CD14-positive monocyte (primary cell): ENCODE data around the gene WFIKKN2. TPM values are rescaled to one million over a fixed set of nuclear protein-coding genes. Genes with fewer than 3 reads are reported as not detected.

Experiments
- DNase-seq, 3 donors: peaks; one replicate each; pipeline ENCODE4 v3.0.0-alpha.2; 2011 to 2022
- H2AFZ ChIP-seq: 2 replicates; pipeline ENCODE4 v1.6.0; 2012; ENCODE audit warnings: mild to moderate bottlenecking, low read depth, low read length, inconsistent platforms; ENCODE audit not compliant: insufficient read depth, poor library complexity, severe bottlenecking
- H3K27ac ChIP-seq, 2 donors: 1 replicate in 1 of 2; 2 replicates in 1 of 2; pipeline ENCODE4 v1.5.1; 2012 to 2013; ENCODE audit warnings: low read length in 2 of 2, control low read depth in 1 of 2, inconsistent platforms in 1 of 2, low read depth in 1 of 2, mild to moderate bottlenecking in 1 of 2
- H3K27me3 ChIP-seq, 2 donors: one replicate each; pipeline versions ENCODE4 v1.6.0 to v1.6.1; 2011 to 2013; ENCODE audit warnings: low read length in 2 of 2; ENCODE audit not compliant: control insufficient read depth in 2 of 2, insufficient read depth in 2 of 2
- H3K36me3 ChIP-seq, 2 donors: replicated peaks in 1 of 2; 1 replicate in 1 of 2; 2 replicates in 1 of 2; pipeline versions ENCODE4 v1.5.1 to v1.6.1; 2012 to 2013; ENCODE audit warnings: low read length in 2 of 2, control low read depth in 1 of 2, inconsistent platforms in 1 of 2, mild to moderate bottlenecking in 1 of 2; ENCODE audit not compliant: insufficient read depth in 2 of 2, control insufficient read depth in 1 of 2
- H3K4me1 ChIP-seq, 2 donors: 1 replicate in 1 of 2; 2 replicates in 1 of 2; pipeline versions ENCODE4 v1.5.1 to v1.6.1; 2012 to 2013; ENCODE audit warnings: low read length in 2 of 2, control low read depth in 1 of 2, inconsistent platforms in 1 of 2, mild to moderate bottlenecking in 1 of 2, moderate library complexity in 1 of 2; ENCODE audit not compliant: insufficient read depth in 2 of 2, control insufficient read depth in 1 of 2
- H3K4me2 ChIP-seq: replicated peaks from 2 replicates; pipeline ENCODE3; 2012; ENCODE audit warnings: low read length, moderate library complexity, mild to moderate bottlenecking; ENCODE audit not compliant: poor library complexity, severe bottlenecking; ENCODE audit errors: extremely low read depth
- H3K4me3 ChIP-seq, 3 experiments: fragments of 200-600 bp in 1 of 3; sonication (generic) in 1 of 3; replicated peaks in 1 of 3; 1 replicate in 2 of 3; 2 replicates in 1 of 3; pipeline ENCODE4 v1.5.1; 2011 to 2013; ENCODE audit warnings: low read length in 3 of 3, mild to moderate bottlenecking in 3 of 3, control low read depth in 2 of 3, low read depth in 2 of 3, inconsistent platforms in 1 of 3, moderate library complexity in 1 of 3
- H3K79me2 ChIP-seq: 2 replicates; pipeline ENCODE4 v1.6.0; 2012; ENCODE audit warnings: mild to moderate bottlenecking, control low read depth, inconsistent platforms, low read length, moderate library complexity; ENCODE audit not compliant: insufficient read depth
- H3K9ac ChIP-seq: 2 replicates; pipeline ENCODE4 v1.6.0; 2017; ENCODE audit warnings: low read length, mild to moderate bottlenecking; ENCODE audit not compliant: insufficient read depth, poor library complexity, severe bottlenecking
- H3K9me3 ChIP-seq, 2 donors: replicated peaks in 1 of 2; 1 replicate in 1 of 2; 2 replicates in 1 of 2; pipeline versions ENCODE4 v1.5.1 to v1.6.1; 2012 to 2013; ENCODE audit warnings: low read length in 2 of 2, control low read depth in 1 of 2; ENCODE audit not compliant: control insufficient read depth in 1 of 2, insufficient read depth in 1 of 2
- H4K20me1 ChIP-seq: 2 replicates; pipeline ENCODE4 v1.6.0; 2012; ENCODE audit warnings: mild to moderate bottlenecking, low read length, control low read depth, moderate library complexity; ENCODE audit not compliant: insufficient read depth
- H3K27ac Mint-ChIP-seq, 7 donors: one replicate each; pipeline ENCODE4 v1.8.0; 2020; ENCODE audit warnings: mild to moderate bottlenecking in 7 of 7, mixed read lengths in 7 of 7, moderate library complexity in 6 of 7, inconsistent platforms in 2 of 7
- H3K27me3 Mint-ChIP-seq, 3 donors: one replicate each; pipeline ENCODE4 v1.8.0; 2021 to 2022; ENCODE audit warnings: low read depth in 3 of 3, mild to moderate bottlenecking in 3 of 3, mixed read lengths in 3 of 3, moderate library complexity in 3 of 3, inconsistent platforms in 1 of 3
- H3K36me3 Mint-ChIP-seq, 2 donors: one replicate each; pipeline ENCODE4 v1.8.0; 2020; ENCODE audit warnings: mixed read lengths in 2 of 2, inconsistent platforms in 1 of 2, mild to moderate bottlenecking in 1 of 2
- H3K4me1 Mint-ChIP-seq: one replicate; pipeline ENCODE4 v1.8.0; 2020; ENCODE audit warnings: mild to moderate bottlenecking, mixed read lengths
- H3K4me3 Mint-ChIP-seq, 2 donors: one replicate each; pipeline ENCODE4 v1.8.0; 2020; ENCODE audit warnings: mild to moderate bottlenecking in 2 of 2, mixed read lengths in 2 of 2, moderate library complexity in 1 of 2
- H3K9me3 Mint-ChIP-seq, 7 donors: one replicate each; pipeline ENCODE4 v1.8.0; 2020 to 2022; ENCODE audit warnings: mixed read lengths in 7 of 7, mild to moderate bottlenecking in 6 of 7, moderate library complexity in 6 of 7, inconsistent platforms in 2 of 7
- CTCF ChIP-seq: fragments of 200-600 bp; IDR thresholded peaks from one replicate; pipeline ENCODE4 v1.8.0; 2022; ENCODE audit warnings: antibody characterized with exemption, mild to moderate bottlenecking
- WGBS: methylation state at CpG from one replicate; pipeline ENCODE4 v1.1.5; 2013; ENCODE audit warnings: missing lambda C conversion rate; ENCODE audit not compliant: insufficient coverage; 5-methylcytosine and 5-hydroxymethylcytosine counted together
- intact Hi-C, 2 donors: fragments of 100-400 bp; cut with micrococcal nuclease; formaldehyde crosslinking; loops; one replicate each; pipeline versions ENCODE4 v1.15.0 to v1.15.1; 2023
- polyA plus RNA-seq, 3 donors: library from polyadenylated mRNA; depleted of rRNA in 1 of 3; unstranded in 2 of 3; stranded (reverse) in 1 of 3; fragments of 300-500 nt in 2 of 3; fragments of >200 nt in 1 of 3; fragmentation: Illumina TruSeq in 2 of 3; gene quantifications; 1 replicate in 2 of 3; 2 replicates in 1 of 3; pipeline ENCODE4 v1.2.3, GENCODE V29; 2012 to 2021

The WFIKKN2 gene
- polyA plus RNA-seq, 3 donors: 0.03 TPM; not detected in 2

GRCh38 chr17:50877838-50878237, 42.5 kb downstream of the WFIKKN2 start:
- no peak for TF ChIP-seq CTCF
- intact Hi-C loops: no loop called here
- no CpG with 5 or more reads among the region's 1 CpG for WGBS
- no peak overlapping the region for H3K4me3 ChIP-seq
- H3K27ac Mint-ChIP-seq: no peak overlapping the region
- no peaks in the 10 kb centered on the region for H4K20me1 ChIP-seq
- H3K27me3 Mint-ChIP-seq: peaks cover 0 to 2% (median 2%) of the 10 kb centered on the region in 3 donors
- H3K27me3 ChIP-seq: no peaks in the 10 kb centered on the region
- H3K4me3 Mint-ChIP-seq: no peak overlapping the region
- no peak overlapping the region for H3K9ac ChIP-seq
- H3K36me3 Mint-ChIP-seq: peaks cover 0 to 1% of the 10 kb centered on the region in 2 donors
- no peaks in the 10 kb centered on the region for H3K79me2 ChIP-seq
- peaks cover 0 to 10% of the 10 kb centered on the region in 2 donors for H3K9me3 ChIP-seq
- no peaks in the 10 kb centered on the region for H3K36me3 ChIP-seq
- H3K4me2 ChIP-seq: no peak overlapping the region
- H3K27ac ChIP-seq: no peak overlapping the region
- H2AFZ ChIP-seq: no peak overlapping the region
- H3K9me3 Mint-ChIP-seq: peaks cover 0 to 9% (median 4%) of the 10 kb centered on the region in 7 donors
- H3K4me1 ChIP-seq: peaks cover 4 to 6% of the 10 kb centered on the region in 2 donors
- DNase-seq: no peak
- peaks cover 6% of the 10 kb centered on the region for H3K4me1 Mint-ChIP-seq

GRCh38 chr17:50879086-50879485, 43.7 kb downstream of the WFIKKN2 start:
- H3K36me3 ChIP-seq: no peaks in the 10 kb centered on the region
- 100% methylated on average over 3 of the region's 5 CpGs for WGBS
- peaks cover 6% of the 10 kb centered on the region for H3K4me1 Mint-ChIP-seq
- TF ChIP-seq CTCF: no peak
- H3K4me2 ChIP-seq: no peak overlapping the region
- no peaks in the 10 kb centered on the region for H3K27me3 ChIP-seq
- no peaks in the 10 kb centered on the region for H3K79me2 ChIP-seq
- H3K9ac ChIP-seq: no peak overlapping the region
- no peak overlapping the region for H3K4me3 Mint-ChIP-seq
- H3K27ac ChIP-seq: no peak overlapping the region
- no peak for DNase-seq
- no peak overlapping the region for H2AFZ ChIP-seq
- peaks cover 0 to 10% of the 10 kb centered on the region in 2 donors for H3K9me3 ChIP-seq
- H3K9me3 Mint-ChIP-seq: peaks cover 0 to 10% (median 4%) of the 10 kb centered on the region in 7 donors
- H3K27ac Mint-ChIP-seq: no peak overlapping the region
- no peaks in the 10 kb centered on the region for H4K20me1 ChIP-seq
- no peaks in the 10 kb centered on the region for H3K36me3 Mint-ChIP-seq
- peaks cover 2% of the 10 kb centered on the region in 3 donors for H3K27me3 Mint-ChIP-seq
- H3K4me1 ChIP-seq: peaks cover 7% of the 10 kb centered on the region in 2 donors
- no peak overlapping the region for H3K4me3 ChIP-seq
- intact Hi-C loops: no loop called here
